NOMO-1 treated with dmso at 0.1 percent for 144 hours (cell line): ENCODE data around the gene PRELID2.
"Not testable (repeated sequence)": the region's sequence is repeated elsewhere in the genome, so short reads cannot be mapped to it uniquely, and the experiment has no call there.

Experiments used
- DNase-seq: peaks from one replicate; lab custom pipeline; 2025; ENCODE audit not compliant: unreplicated experiment; lab: John Stamatoyannopoulos, UW

PRELID2 gene

GRCh38 chr5:145752947-145753346 is 82.2 kb downstream of the PRELID2 start:
- no peak for DNase-seq

GRCh38 chr5:145752534-145752933 is 82.6 kb downstream of the PRELID2 start:
- DNase-seq: no peak

GRCh38 chr5:145750199-145750598 is 84.9 kb downstream of the PRELID2 start:
- DNase-seq: no peak

GRCh38 chr5:145743396-145744061 is 91.6 kb downstream of the PRELID2 start:
- DNase-seq: no peak

- DNase-seq: no peak
Observed at GRCh38 chr5:145739843-145740242, 95.3 kb downstream of the PRELID2 start.

GRCh38 chr5:145738227-145738626 is 96.9 kb downstream of the PRELID2 start:
- DNase-seq: no peak

GRCh38 chr5:145737578-145737977 is 97.6 kb downstream of the PRELID2 start:
- DNase-seq: no peak

GRCh38 chr5:145729956-145730355 is 105.2 kb downstream of the PRELID2 start:
- DNase-seq: not testable (repeated sequence)

- DNase-seq: no peak
Observed at GRCh38 chr5:145723516-145723915, 111.6 kb downstream of the PRELID2 start.

GRCh38 chr5:145718956-145719355 is 116.2 kb downstream of the PRELID2 start:
- DNase-seq: no peak

- DNase-seq: no peak
Observed at GRCh38 chr5:145715412-145715811, 119.7 kb downstream of the PRELID2 start.

- no peak for DNase-seq
Observed at GRCh38 chr5:145712245-145712644, 122.9 kb downstream of the PRELID2 start.

- DNase-seq: no peak
Observed at GRCh38 chr5:145711417-145711816, 123.7 kb downstream of the PRELID2 start.
